Measurements from ENCODE around the gene C1orf35. TPM values are rescaled to one million over a fixed set of nuclear protein-coding genes. Genes with fewer than 3 reads are reported as not detected.

The C1orf35 gene
- total RNA-seq (10 to 100 TPM; 28.5 to 30.7 TPM), polyA plus RNA-seq (10 to 100 TPM; 16.4 to 20.0 TPM)

GRCh38 chr1:228102791-228103620 is at the start of gene C1orf35:
C1orf35 (minus strand) TSS chr1:228103325; CDS start chr1:228103227, 98 bp downstream.
- POLR2A ChIA-PET (ENCODE audit: partially characterized antibody), result interaction anchor here (1.3 to 2.6 kb wide), 2 partner anchors 20 to 63 kb away, joined by 7 to 13 read pairs; partner anchors contain the start of genes ARF1 and IBA57
- peaks cover 33% of the 10 kb centered on the region for H3K36me3 ChIP-seq (ENCODE audit: insufficient read depth, low read length)
- peak within 1 kb of the TSS; percentile 93 to 97 (median 97) for H3K27ac Mint-ChIP-seq

GRCh38 chr1:228152918-228153258 is 49.8 kb upstream of the C1orf35 start:
- peaks cover 0 to under 1% of the 10 kb centered on the region in 2 donors for H3K36me3 Mint-ChIP-seq
- peak overlapping the region in 5 of 7 donors; percentile 31 to 80 (median 64) for H3K27ac Mint-ChIP-seq
- no peaks in the 10 kb centered on the region for H3K4me1 ChIP-seq (ENCODE audit: insufficient read depth, low read length)
- peaks cover 0 to 4% (median under 1%) of the 10 kb centered on the region in 4 donors for H3K4me1 Mint-ChIP-seq
- CTCF ChIA-PET (ENCODE audit: partially characterized antibody), result interaction anchor here (1.0 kb wide), 1 partner anchor 9 kb away, joined by 3 read pairs; no protein-coding TSS in a partner anchor
- no peaks in the 10 kb centered on the region for H3K27me3 ChIP-seq (ENCODE audit: insufficient read depth, low read length)
- H3K27ac ChIP-seq (ENCODE audit: low read depth, low read length), result no peak overlapping the region
- H3K4me3 Mint-ChIP-seq, result no peak overlapping the region
- peaks cover 11% of the 10 kb centered on the region for H3K36me3 ChIP-seq (ENCODE audit: insufficient read depth, low read length)
- POLR2A ChIA-PET (ENCODE audit: partially characterized antibody), result interaction anchor here (1.2 to 2.5 kb wide), 3 partner anchors 9 to 12 kb away, joined by 3 to 20 read pairs (median 12); partner anchors contain the start of genes GUK1 and IBA57
- DNase-seq, result no peak
- intact Hi-C loops (cut with micrococcal nuclease), result no loop called here
- no peak overlapping the region for H3K4me3 ChIP-seq (ENCODE audit: low read length in 2 of 2)
- no peaks in the 10 kb centered on the region for H3K9me3 ChIP-seq (ENCODE audit: control insufficient read depth in 1 of 2, low read length in 2 of 2)
- no peaks in the 10 kb centered on the region for H3K9me3 Mint-ChIP-seq
- H3K27me3 Mint-ChIP-seq, result no peaks in the 10 kb centered on the region

More at GRCh38 chr1:228102791-228103620, at the start of gene C1orf35:
- intact Hi-C loops (cut with micrococcal nuclease), result loop anchor here (1.0 kb wide), 3 partner anchors 21 to 62 kb away; partner anchors contain the start of genes ARF1, GUK1 and IBA57
- Mint-ChIP-seq H3K27me3 (no peaks in the 10 kb centered on the region), H3K36me3 (peaks cover 11 to 40% of the 10 kb centered on the region in 2 donors), H3K4me1 (peaks cover 6 to 61% (median 33%) of the 10 kb centered on the region in 4 donors), H3K4me3 (peak within 1 kb of the TSS; percentile 90 to 95 (median 94)), H3K9me3 (peaks cover 0 to 9% (median 0%) of the 10 kb centered on the region in 8 donors)
- CTCF ChIA-PET (ENCODE audit: partially characterized antibody), result no interaction called here
- peaks cover 25% of the 10 kb centered on the region for H3K4me1 ChIP-seq (ENCODE audit: insufficient read depth, low read length)
- no peaks in the 10 kb centered on the region for H3K9me3 ChIP-seq (ENCODE audit: control insufficient read depth in 1 of 2, low read length in 2 of 2)
- H3K27ac ChIP-seq (ENCODE audit: low read depth, low read length), result peak within 1 kb of the TSS; percentile 85
- no peaks in the 10 kb centered on the region for H3K27me3 ChIP-seq (ENCODE audit: insufficient read depth, low read length)
- peak within 1 kb of the TSS; percentile 54 to 98 for H3K4me3 ChIP-seq (ENCODE audit: low read length in 2 of 2)
- peak; percentile 93 to 95 (median 94) for DNase-seq

GRCh38 chr1:228152097-228152917 is 49.2 kb upstream of the C1orf35 start:
- no peak overlapping the region for H3K4me3 ChIP-seq (ENCODE audit: low read length in 2 of 2)
- no peak overlapping the region for H3K27ac ChIP-seq (ENCODE audit: low read depth, low read length)
- no peaks in the 10 kb centered on the region for H3K4me1 ChIP-seq (ENCODE audit: insufficient read depth, low read length)
- H3K27me3 ChIP-seq (ENCODE audit: insufficient read depth, low read length), result no peaks in the 10 kb centered on the region
- H3K9me3 Mint-ChIP-seq, result no peaks in the 10 kb centered on the region
- peaks cover 17% of the 10 kb centered on the region for H3K36me3 ChIP-seq (ENCODE audit: insufficient read depth, low read length)
- H3K4me3 Mint-ChIP-seq, result no peak overlapping the region
- intact Hi-C loops (cut with micrococcal nuclease), result no loop called here
- H3K36me3 Mint-ChIP-seq, result peaks cover 0 to 2% of the 10 kb centered on the region in 2 donors
- H3K27me3 Mint-ChIP-seq, result no peaks in the 10 kb centered on the region
- ChIA-PET CTCF (ENCODE audit: partially characterized antibody) (no interaction called here), POLR2A (ENCODE audit: partially characterized antibody) (interaction anchor here (1.2 to 2.5 kb wide), 3 partner anchors 8 to 13 kb away, joined by 3 to 20 read pairs (median 12); partner anchors contain the start of genes GUK1 and IBA57)
- peaks cover 0 to 4% (median under 1%) of the 10 kb centered on the region in 4 donors for H3K4me1 Mint-ChIP-seq
- peak in 1 of 5 donors; percentile 37 for DNase-seq
- peak overlapping the region in 6 of 7 donors; percentile 31 to 80 (median 62) for H3K27ac Mint-ChIP-seq
- no peaks in the 10 kb centered on the region for H3K9me3 ChIP-seq (ENCODE audit: control insufficient read depth in 1 of 2, low read length in 2 of 2)

- Histone ChIP-seq H3K4me1 (ENCODE audit: insufficient read depth, low read length) (no peaks in the 10 kb centered on the region), H3K27me3 (ENCODE audit: insufficient read depth, low read length) (no peaks in the 10 kb centered on the region), H3K4me3 (ENCODE audit: low read length in 2 of 2) (no peak overlapping the region), H3K9me3 (ENCODE audit: control insufficient read depth in 1 of 2, low read length in 2 of 2) (no peaks in the 10 kb centered on the region), H3K27ac (ENCODE audit: low read depth, low read length) (no peak overlapping the region), H3K36me3 (ENCODE audit: insufficient read depth, low read length) (peaks cover 25% of the 10 kb centered on the region)
- Mint-ChIP-seq H3K9me3 (no peaks in the 10 kb centered on the region), H3K4me3 (no peak overlapping the region), H3K27ac (peak overlapping the region in 5 of 7 donors; percentile 18 to 80 (median 78)), H3K4me1 (peaks cover 0 to 4% (median under 1%) of the 10 kb centered on the region in 4 donors), H3K27me3 (no peaks in the 10 kb centered on the region), H3K36me3 (peaks cover 0 to 2% of the 10 kb centered on the region in 2 donors)
- ChIA-PET CTCF (ENCODE audit: partially characterized antibody) (no interaction called here), POLR2A (ENCODE audit: partially characterized antibody) (interaction anchor here (1.2 to 2.5 kb wide), 3 partner anchors 8 to 14 kb away, joined by 3 to 20 read pairs (median 12); partner anchors contain the start of genes GUK1 and IBA57)
- intact Hi-C loops (cut with micrococcal nuclease), result no loop called here
- peak in 1 of 5 donors; percentile 29 for DNase-seq
Measured at GRCh38 chr1:228151180-228151925, 48.2 kb upstream of the C1orf35 start.

- H3K36me3 ChIP-seq (ENCODE audit: insufficient read depth, low read length), result peaks cover 32% of the 10 kb centered on the region
- intact Hi-C loops (cut with micrococcal nuclease), result no loop called here
- ChIA-PET POLR2A (ENCODE audit: partially characterized antibody) (interaction anchor here (2.5 kb wide), 1 partner anchor 9 kb away, joined by 20 read pairs; the partner anchor contains the start of gene GUK1), CTCF (ENCODE audit: partially characterized antibody) (no interaction called here)
- Mint-ChIP-seq H3K36me3 (peaks cover 0 to 3% of the 10 kb centered on the region in 2 donors), H3K4me3 (no peak overlapping the region), H3K9me3 (no peaks in the 10 kb centered on the region), H3K27ac (peak overlapping the region in 1 of 7 donors; percentile 35), H3K27me3 (no peaks in the 10 kb centered on the region), H3K4me1 (peaks cover 0 to 4% (median 1%) of the 10 kb centered on the region in 4 donors)
- H3K4me3 ChIP-seq (ENCODE audit: low read length in 2 of 2), result no peak overlapping the region
- no peaks in the 10 kb centered on the region for H3K9me3 ChIP-seq (ENCODE audit: control insufficient read depth in 1 of 2, low read length in 2 of 2)
- H3K27me3 ChIP-seq (ENCODE audit: insufficient read depth, low read length), result no peaks in the 10 kb centered on the region
- no peak overlapping the region for H3K27ac ChIP-seq (ENCODE audit: low read depth, low read length)
- DNase-seq, result peak in 1 of 5 donors; percentile 36
- H3K4me1 ChIP-seq (ENCODE audit: insufficient read depth, low read length), result peaks cover under 1% of the 10 kb centered on the region
Measured at GRCh38 chr1:228150461-228151179, 47.5 kb upstream of the C1orf35 start.

- POLR2A ChIA-PET (ENCODE audit: partially characterized antibody), result interaction anchor here (1.3 kb wide), 1 partner anchor 9 kb away, joined by 5 read pairs; the partner anchor contains the start of gene GUK1
- Histone ChIP-seq H3K27me3 (ENCODE audit: insufficient read depth, low read length) (no peaks in the 10 kb centered on the region), H3K36me3 (ENCODE audit: insufficient read depth, low read length) (peaks cover 36% of the 10 kb centered on the region), H3K4me1 (ENCODE audit: insufficient read depth, low read length) (peaks cover 6% of the 10 kb centered on the region), H3K9me3 (ENCODE audit: control insufficient read depth in 1 of 2, low read length in 2 of 2) (no peaks in the 10 kb centered on the region), H3K4me3 (ENCODE audit: low read length in 2 of 2) (no peak overlapping the region), H3K27ac (ENCODE audit: low read depth, low read length) (no peak overlapping the region)
- no peaks in the 10 kb centered on the region for H3K9me3 Mint-ChIP-seq
- H3K4me3 Mint-ChIP-seq, result no peak overlapping the region
- H3K36me3 Mint-ChIP-seq, result peaks cover 0 to 5% of the 10 kb centered on the region in 2 donors
- peak in 1 of 5 donors; percentile 25 for DNase-seq
- intact Hi-C loops (cut with micrococcal nuclease), result no loop called here
- CTCF ChIA-PET (ENCODE audit: partially characterized antibody), result no interaction called here
- H3K4me1 Mint-ChIP-seq, result peaks cover 0 to 4% (median 2%) of the 10 kb centered on the region in 4 donors
- no peaks in the 10 kb centered on the region for H3K27me3 Mint-ChIP-seq
- no peak overlapping the region for H3K27ac Mint-ChIP-seq
Measured at GRCh38 chr1:228150120-228150460, 47.0 kb upstream of the C1orf35 start.
